HG02943 (cell line): Measurements from ENCODE around the gene PYCR2.
"Not testable (repeated sequence)": the region's sequence is repeated elsewhere in the genome, so short reads cannot be mapped to it uniquely, and the experiment has no call there.

Experiments
- ATAC-seq: cut with Tn5 transposase; IDR thresholded peaks from one replicate; pipeline ENCODE4 v1.9.1; 2021; ENCODE audit warnings: mild to moderate bottlenecking, low read depth, moderate library complexity; ENCODE audit not compliant: unreplicated experiment

Gene PYCR2

GRCh38 chr1:225943582-225943981 is 19.5 kb upstream of the PYCR2 start:
- ATAC-seq: no peak

GRCh38 chr1:225942574-225942973 is 18.5 kb upstream of the PYCR2 start:
- peak; percentile 72 for ATAC-seq

GRCh38 chr1:225941942-225942222 is 17.8 kb upstream of the PYCR2 start:
- no peak for ATAC-seq

GRCh38 chr1:225941187-225941941 is 17.3 kb upstream of the PYCR2 start, which contains the start of gene LEFTY2:
TSS of gene LEFTY2 (minus strand) at chr1:225941220. CDS start at chr1:225941140, 80 bp downstream.
- ATAC-seq: no peak

- no peak for ATAC-seq
Observed at GRCh38 chr1:225940385-225941151, 16.5 kb upstream of the PYCR2 start.

GRCh38 chr1:225939939-225940310 is 15.9 kb upstream of the PYCR2 start:
- ATAC-seq: not testable (repeated sequence)

GRCh38 chr1:225939097-225939938 is 15.3 kb upstream of the PYCR2 start:
- not testable (repeated sequence) for ATAC-seq

GRCh38 chr1:225937048-225937968 is 13.3 kb upstream of the PYCR2 start:
- no peak for ATAC-seq

- no peak for ATAC-seq
Observed at GRCh38 chr1:225936523-225936922, 12.5 kb upstream of the PYCR2 start.

- not testable (repeated sequence) for ATAC-seq
Observed at GRCh38 chr1:225936086-225936485, 12.0 kb upstream of the PYCR2 start.

GRCh38 chr1:225934711-225935110 is 10.7 kb upstream of the PYCR2 start:
- ATAC-seq: no peak

GRCh38 chr1:225933072-225933471 is 9.0 kb upstream of the PYCR2 start:
- no peak for ATAC-seq

GRCh38 chr1:225931270-225932136 is 7.5 kb upstream of the PYCR2 start:
- ATAC-seq: no peak

- no peak for ATAC-seq
Observed at GRCh38 chr1:225930566-225930965, 6.5 kb upstream of the PYCR2 start.

- not testable (repeated sequence) for ATAC-seq
Observed at GRCh38 chr1:225929462-225929861, 5.4 kb upstream of the PYCR2 start.

GRCh38 chr1:225928186-225929175 is 4.4 kb upstream of the PYCR2 start:
- ATAC-seq: no peak

GRCh38 chr1:225926551-225927113 is 2.6 kb upstream of the PYCR2 start:
- ATAC-seq: no peak

GRCh38 chr1:225923381-225923691 is 714 bp downstream of the PYCR2 start:
- ATAC-seq: no peak
